ENCODE data around the gene FLT3LG. TPM values are rescaled to one million over a fixed set of nuclear protein-coding genes. Genes with fewer than 3 reads are reported as not detected.

FLT3LG gene
- polyA plus RNA-seq, 1 donor, result 3.2 TPM

DNA sequence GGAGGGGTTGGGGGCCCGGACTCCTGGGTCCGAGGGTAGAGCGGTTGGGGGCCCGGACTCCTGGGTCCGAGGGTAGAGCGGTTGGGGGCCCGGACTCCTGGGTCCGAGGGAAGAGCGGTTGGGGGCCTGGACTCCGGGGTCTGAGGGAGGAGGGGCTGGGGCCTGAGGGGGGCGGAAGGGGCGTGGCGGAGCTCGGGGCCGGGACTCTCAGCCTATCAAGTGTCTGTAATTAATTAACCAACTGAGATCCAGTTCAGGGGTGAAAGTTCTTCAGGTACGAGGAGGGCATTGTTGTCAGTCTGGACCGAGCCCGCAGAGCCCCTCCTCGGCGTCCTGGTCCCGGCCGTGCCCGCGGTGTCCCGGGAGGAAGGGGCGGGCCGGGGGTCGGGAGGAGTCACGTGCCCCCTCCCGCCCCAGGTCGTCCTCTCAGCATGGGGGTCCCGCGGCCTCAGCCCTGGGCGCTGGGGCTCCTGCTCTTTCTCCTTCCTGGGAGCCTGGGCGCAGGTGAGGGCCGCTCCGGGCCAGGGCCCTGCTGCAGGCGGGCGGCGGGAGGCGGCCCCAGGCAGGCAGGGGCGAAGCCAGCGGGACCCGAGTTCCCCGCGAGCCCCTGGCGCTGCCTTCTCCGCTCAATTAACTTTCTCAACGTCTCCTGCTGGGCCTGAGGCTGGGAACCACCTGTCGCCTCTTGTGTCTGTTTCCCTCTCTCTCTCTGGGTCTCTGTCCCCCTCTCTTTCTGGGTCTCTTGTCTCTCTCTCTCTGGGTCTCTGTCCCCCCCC is 39.1 kb downstream of the FLT3LG start:
- no peak for DNase-seq (ENCODE audit: low read depth)

DNA sequence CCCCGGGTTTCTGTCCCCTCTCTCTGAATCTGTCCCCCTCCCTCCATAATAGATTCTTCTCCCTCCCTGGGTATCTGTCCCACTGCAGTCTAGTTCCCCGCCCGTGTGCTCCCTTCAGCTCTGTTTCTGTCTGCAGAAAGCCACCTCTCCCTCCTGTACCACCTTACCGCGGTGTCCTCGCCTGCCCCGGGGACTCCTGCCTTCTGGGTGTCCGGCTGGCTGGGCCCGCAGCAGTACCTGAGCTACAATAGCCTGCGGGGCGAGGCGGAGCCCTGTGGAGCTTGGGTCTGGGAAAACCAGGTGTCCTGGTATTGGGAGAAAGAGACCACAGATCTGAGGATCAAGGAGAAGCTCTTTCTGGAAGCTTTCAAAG is 39.7 kb downstream of the FLT3LG start:
- DNase-seq (ENCODE audit: low read depth), result no peak

DNA sequence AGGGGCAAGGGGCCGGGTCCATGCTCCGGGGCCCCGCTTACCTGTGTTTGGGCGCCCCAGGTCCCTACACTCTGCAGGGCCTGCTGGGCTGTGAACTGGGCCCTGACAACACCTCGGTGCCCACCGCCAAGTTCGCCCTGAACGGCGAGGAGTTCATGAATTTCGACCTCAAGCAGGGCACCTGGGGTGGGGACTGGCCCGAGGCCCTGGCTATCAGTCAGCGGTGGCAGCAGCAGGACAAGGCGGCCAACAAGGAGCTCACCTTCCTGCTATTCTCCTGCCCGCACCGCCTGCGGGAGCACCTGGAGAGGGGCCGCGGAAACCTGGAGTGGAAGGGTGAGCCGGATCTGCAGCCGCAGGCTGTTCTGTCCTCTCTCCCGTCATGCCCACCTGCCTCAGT is 40.1 kb downstream of the FLT3LG start:
- DNase-seq (ENCODE audit: low read depth), result no peak

DNA sequence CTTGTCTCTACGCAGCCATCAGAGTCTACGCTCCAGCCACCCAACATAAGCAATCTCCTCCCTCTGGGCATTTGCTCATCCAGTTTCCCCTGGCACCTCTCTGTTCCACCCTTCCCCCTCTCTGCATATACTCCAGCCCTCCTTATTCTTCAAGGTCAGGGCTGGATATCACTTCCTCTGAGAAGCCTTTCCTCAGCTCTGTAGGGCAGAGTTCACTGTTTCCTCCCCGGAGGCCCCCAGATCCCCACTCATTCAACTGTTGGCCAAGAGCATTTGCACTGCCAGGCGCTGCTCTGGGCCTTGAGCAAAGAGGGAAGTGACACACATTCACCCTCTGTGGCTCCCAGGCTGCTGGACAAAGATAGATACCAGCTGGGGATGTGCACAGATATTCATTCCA is 41.8 kb downstream of the FLT3LG start:
- DNase-seq (ENCODE audit: low read depth), result no peak

DNA sequence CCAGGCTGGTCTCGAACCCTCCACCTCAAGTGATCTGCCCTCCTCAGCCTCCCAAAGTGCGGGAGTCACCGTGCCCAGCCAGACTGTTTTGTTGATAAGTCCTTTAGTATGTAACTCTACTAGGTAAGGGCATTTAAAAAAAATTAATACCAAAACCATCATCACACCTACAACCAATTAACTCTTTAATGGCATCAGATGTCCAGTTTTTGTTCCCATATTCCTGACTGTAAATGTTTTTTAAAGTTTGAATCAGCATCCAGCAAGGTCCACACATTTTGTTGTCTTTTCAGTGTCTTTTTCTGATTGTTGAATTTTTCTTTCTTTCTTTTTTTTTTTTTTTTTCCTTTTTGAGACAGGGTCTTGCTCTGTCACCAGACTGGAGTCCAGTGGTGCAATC is 44.0 kb downstream of the FLT3LG start:
- no peak for DNase-seq (ENCODE audit: low read depth)

DNA sequence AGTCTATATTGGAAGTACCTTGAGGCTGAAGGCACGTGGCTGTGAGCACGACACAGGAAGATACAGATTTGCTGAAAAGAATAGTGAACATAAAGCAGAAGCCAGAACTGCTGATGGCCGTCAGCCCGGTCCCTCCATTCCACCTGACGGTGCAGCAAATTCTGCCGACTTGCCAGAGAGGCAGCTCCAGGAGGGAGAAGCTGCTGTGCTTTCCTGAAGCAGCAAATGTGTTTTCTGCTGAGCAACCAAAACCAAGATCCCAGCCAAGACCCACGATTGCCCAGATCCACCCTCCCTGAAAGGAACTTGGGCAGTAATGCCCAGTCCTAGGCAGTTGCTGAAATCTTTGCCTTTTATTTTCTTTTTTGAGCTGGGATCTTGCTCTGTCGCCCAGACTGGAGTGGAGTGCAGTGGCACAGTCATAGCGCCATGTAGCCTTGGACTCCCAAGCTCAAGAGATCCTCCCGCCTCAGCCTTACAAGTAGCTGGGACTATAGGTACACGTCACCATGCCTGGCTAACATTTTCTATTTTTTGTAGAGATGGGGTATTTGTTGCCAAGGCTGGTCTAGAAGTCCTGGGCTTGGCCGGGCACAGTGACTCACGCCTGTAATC is 46.8 kb downstream of the FLT3LG start:
- DNase-seq (ENCODE audit: low read depth), result no peak

DNA sequence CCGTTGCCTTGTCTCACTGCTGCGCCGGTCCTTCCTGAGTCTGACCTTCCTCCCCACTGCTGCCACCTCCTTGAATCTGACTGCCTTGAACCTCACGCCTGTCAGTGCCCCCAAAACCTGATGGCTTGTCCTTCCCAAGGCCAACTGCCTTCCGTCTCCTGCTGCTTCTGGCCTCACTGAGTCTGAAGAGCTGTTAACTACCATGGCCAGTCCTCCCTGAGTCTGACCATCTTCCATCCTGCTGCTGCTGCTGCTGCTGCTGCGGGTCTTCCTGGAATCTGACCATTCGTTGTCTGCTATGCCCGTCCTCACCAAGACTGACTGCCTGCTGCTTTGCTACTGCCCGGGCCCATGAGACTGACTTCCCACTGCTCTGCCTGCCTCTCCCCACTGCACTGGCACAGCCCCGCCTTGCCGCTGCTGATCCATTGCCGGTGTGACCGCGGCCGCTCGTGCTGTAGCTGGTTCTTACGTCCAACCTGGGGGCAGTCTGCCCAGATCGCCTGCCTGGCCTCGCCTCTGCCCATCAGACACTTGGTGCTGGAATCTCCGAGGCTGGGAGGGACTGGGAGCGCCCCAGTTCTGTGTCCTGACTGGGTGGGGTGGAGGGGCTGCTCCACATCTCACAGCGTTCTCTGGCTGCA is 50.9 kb downstream of the FLT3LG start:
- no peak for DNase-seq (ENCODE audit: low read depth)

DNA sequence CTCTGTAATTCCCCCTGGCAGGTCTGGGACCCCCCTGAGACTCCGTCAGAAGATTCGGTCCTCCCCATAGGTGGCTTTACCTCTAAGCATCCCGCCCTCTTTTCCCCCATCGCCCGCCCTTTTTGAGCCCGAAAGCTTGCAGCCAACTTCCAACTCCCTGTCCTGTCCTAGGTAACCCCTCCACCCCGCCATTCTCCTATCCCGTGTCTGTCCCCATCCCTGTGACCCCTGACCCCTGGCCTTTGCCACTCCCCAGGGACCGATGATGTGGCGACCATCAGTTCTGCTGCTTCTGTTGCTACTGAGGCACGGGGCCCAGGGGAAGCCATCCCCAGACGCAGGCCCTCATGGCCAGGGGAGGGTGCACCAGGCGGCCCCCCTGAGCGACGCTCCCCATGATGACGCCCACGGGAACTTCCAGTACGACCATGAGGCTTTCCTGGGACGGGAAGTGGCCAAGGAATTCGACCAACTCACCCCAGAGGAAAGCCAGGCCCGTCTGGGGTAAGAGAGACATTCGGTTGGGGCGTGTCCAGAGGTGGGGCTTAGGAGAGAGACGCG is 54.3 kb downstream of the FLT3LG start:
- DNase-seq (ENCODE audit: low read depth), result no peak

DNA sequence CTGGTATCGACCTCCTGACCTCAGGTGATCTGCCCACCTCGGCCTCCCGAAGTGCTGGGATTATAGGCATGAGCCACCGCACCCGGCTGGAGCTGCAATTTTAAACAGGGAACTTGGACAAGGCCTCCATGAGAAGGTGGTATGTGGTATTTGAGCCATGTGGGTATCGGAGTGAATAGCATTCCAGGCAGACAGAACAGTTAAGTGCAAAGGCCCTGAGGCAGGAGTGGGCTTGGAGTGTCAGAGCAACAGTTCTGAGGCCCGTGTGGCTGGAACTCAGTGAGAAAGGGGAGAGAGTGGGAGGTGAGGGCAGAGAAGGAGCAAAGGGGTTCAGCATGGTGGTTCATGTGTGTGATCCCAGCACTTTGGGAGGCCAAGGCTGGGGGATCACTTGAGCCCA is 56.7 kb downstream of the FLT3LG start:
- no peak for DNase-seq (ENCODE audit: low read depth)

DNA sequence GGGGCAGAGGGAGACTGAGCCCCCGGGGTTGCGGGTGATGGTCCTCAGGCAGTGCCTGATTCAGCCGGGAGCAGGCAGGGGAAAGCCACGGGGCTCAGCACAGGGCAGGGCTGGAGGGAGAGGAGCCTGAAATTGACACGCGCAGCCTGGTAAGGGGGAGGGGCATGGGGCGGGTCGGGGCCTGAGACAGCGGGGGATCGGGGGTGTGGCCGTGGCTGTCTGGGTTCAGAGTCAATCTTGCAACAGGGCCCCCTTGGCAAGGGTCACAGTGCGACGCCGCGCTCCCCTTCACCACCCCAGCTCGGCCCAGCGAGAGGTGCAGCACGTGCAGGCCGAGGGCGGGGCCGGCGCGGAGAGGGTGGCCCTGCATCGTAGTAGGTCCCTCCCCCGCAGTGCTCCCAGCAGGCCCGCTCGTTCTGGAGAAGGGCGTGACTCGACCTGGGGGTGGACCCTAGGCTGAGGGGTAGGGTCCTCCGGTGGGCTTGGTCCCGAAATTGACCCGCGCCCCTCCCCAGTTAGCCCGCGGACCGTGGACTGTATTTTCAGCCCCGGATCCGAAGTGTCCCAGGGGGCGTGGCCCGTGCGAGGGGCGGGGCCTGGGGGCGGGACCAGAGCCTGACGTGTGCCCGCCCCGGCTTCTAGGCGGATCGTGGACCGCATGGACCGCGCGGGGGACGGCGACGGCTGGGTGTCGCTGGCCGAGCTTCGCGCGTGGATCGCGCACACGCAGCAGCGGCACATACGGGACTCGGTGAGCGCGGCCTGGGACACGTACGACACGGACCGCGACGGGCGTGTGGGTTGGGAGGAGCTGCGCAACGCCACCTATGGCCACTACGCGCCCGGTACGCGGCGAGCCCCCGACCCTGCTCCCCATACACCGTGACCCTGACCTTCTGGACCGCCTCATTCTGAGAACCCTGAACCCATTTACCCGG is 59.8 kb downstream of the FLT3LG start:
- DNase-seq (ENCODE audit: low read depth), result no peak

DNA sequence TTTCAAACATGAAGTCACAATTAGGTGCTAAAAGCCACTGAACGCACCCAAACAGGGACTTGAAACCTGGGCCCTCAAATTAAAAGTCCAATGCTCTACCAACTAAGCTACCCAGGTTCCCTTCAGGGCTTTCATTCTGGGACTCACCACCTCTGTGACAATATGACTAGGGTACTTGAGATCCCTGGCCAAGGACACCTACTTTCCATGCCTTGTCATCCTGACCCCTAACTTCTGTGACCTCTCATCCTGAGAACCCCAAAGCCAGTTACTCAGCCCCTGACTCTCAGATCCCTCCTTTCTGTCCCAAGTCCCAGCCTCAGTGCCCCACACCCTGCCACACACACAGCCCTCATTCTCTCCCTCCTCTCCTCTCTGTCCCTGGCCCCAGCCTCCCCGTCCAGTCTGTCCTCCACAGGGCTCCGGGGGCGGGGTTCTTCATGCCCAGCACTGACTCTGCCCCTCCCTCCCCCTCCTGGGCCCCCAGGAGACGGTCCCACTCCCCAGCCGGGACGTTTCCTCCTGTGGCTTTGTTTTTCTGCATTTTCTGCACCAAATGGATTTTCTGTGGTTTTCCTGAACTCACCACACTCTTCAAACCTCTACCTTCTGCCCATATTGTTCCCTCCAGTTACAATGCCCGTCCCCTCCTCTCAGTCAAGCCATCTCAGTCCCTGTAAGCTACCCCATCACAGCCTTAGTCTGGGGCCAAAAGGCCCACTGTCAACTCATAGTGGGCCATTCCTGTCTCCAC is 60.8 kb downstream of the FLT3LG start:
- DNase-seq (ENCODE audit: low read depth), result no peak

Other genes starting within 250 kb of the FLT3LG start
- gene SLC6A16, start 149.0 kb upstream of the FLT3LG start, polyA plus RNA-seq (ENCODE audit: insufficient read length), result 1.0 TPM
- 19.9 TPM for gene CD37, start 138.8 kb upstream of the FLT3LG start, polyA plus RNA-seq (ENCODE audit: insufficient read length)
- 54.4 TPM for gene TEAD2, start 111.8 kb upstream of the FLT3LG start, polyA plus RNA-seq (ENCODE audit: insufficient read length)
- 2.4 TPM for gene DKKL1, start 110.3 kb upstream of the FLT3LG start, polyA plus RNA-seq (ENCODE audit: insufficient read length)
- not detected for gene KASH5, start 86.0 kb upstream of the FLT3LG start, polyA plus RNA-seq (ENCODE audit: insufficient read length)
- not detected for gene PTH2, start 50.8 kb upstream of the FLT3LG start, polyA plus RNA-seq (ENCODE audit: insufficient read length)
- gene GFY, start 48.8 kb upstream of the FLT3LG start, polyA plus RNA-seq (ENCODE audit: insufficient read length), result 0.09 TPM
- 1.2 TPM for gene SLC17A7, start 32.7 kb upstream of the FLT3LG start, polyA plus RNA-seq (ENCODE audit: insufficient read length)
- 43.1 TPM for gene PIH1D1, start 22.4 kb upstream of the FLT3LG start, polyA plus RNA-seq (ENCODE audit: insufficient read length)
- gene ALDH16A1, start 21.0 kb upstream of the FLT3LG start, polyA plus RNA-seq (ENCODE audit: insufficient read length), result 10.1 TPM
- gene RPL13A, start 13.4 kb downstream of the FLT3LG start, polyA plus RNA-seq (ENCODE audit: insufficient read length), result 5,065 TPM
- gene RPS11, start 22.2 kb downstream of the FLT3LG start, polyA plus RNA-seq (ENCODE audit: insufficient read length), result 3,524 TPM
- gene FCGRT, start 38.4 kb downstream of the FLT3LG start, polyA plus RNA-seq (ENCODE audit: insufficient read length), result 162 TPM
- 59.8 TPM for gene RCN3, start 53.8 kb downstream of the FLT3LG start, polyA plus RNA-seq (ENCODE audit: insufficient read length)
- gene NOSIP, start 106.3 kb downstream of the FLT3LG start, polyA plus RNA-seq (ENCODE audit: insufficient read length), result 56.5 TPM
- gene PRRG2, start 107.1 kb downstream of the FLT3LG start, polyA plus RNA-seq (ENCODE audit: insufficient read length), result 0.42 TPM
- gene PRR12, start 117.0 kb downstream of the FLT3LG start, polyA plus RNA-seq (ENCODE audit: insufficient read length), result 17.4 TPM
- 28.3 TPM for gene RRAS, start 165.9 kb downstream of the FLT3LG start, polyA plus RNA-seq (ENCODE audit: insufficient read length)
- 29.9 TPM for gene SCAF1, start 168.0 kb downstream of the FLT3LG start, polyA plus RNA-seq (ENCODE audit: insufficient read length)
- 33.2 TPM for gene IRF3, start 191.6 kb downstream of the FLT3LG start, polyA plus RNA-seq (ENCODE audit: insufficient read length)
- gene BCL2L12, start 191.7 kb downstream of the FLT3LG start, polyA plus RNA-seq (ENCODE audit: insufficient read length), result 28.4 TPM
- gene PRMT1, start 203.1 kb downstream of the FLT3LG start, polyA plus RNA-seq (ENCODE audit: insufficient read length), result 209 TPM
- 0.99 TPM for gene ADM5, start 215.4 kb downstream of the FLT3LG start, polyA plus RNA-seq (ENCODE audit: insufficient read length)
- gene CPT1C, start 216.9 kb downstream of the FLT3LG start, polyA plus RNA-seq (ENCODE audit: insufficient read length), result 8.2 TPM